Fibroblast of villous mesenchyme (primary cell): ENCODE measurements around the gene PTPRQ. TPM values are rescaled to one million over a fixed set of nuclear protein-coding genes. Genes with fewer than 3 reads are reported as not detected.

Experiments
- DNase-seq: peaks from one replicate; pipeline ENCODE4 v3.0.0-alpha.2; 2010; ENCODE audit warnings: low read depth
- H3K4me3 ChIP-seq: 2 replicates; pipeline ENCODE4 v1.5.1; 2011; ENCODE audit warnings: low read depth, mild to moderate bottlenecking, low read length
- CTCF ChIP-seq: IDR thresholded peaks from 2 replicates; pipeline ENCODE4 v1.5.1; 2012; ENCODE audit warnings: low read depth, mild to moderate bottlenecking, low read length; ENCODE audit not compliant: insufficient read depth
- total RNA-seq: library from RNA; depleted of rRNA; stranded (reverse); fragments of >200 nt; gene quantifications from 2 replicates; pipeline ENCODE4 v1.2.3, GENCODE V29; 2012

Gene PTPRQ
- total RNA-seq, 1 donor: 5.6 TPM

- no peak for DNase-seq
- no peak for TF ChIP-seq CTCF
- H3K4me3 ChIP-seq: no peak overlapping the region
Measured at GRCh38 chr12:80602455-80602854, 158.4 kb downstream of the PTPRQ start.

- H3K4me3 ChIP-seq: no peak overlapping the region
- no peak for DNase-seq
- peak; percentile 37 for TF ChIP-seq CTCF
Measured at GRCh38 chr12:80607361-80608135, 163.5 kb downstream of the PTPRQ start.

GRCh38 chr12:80617733-80618132 is 173.7 kb downstream of the PTPRQ start:
- no peak for TF ChIP-seq CTCF
- DNase-seq: no peak
- H3K4me3 ChIP-seq: no peak overlapping the region

GRCh38 chr12:80620281-80620680 is 176.2 kb downstream of the PTPRQ start:
- no peak overlapping the region for H3K4me3 ChIP-seq
- TF ChIP-seq CTCF: no peak
- no peak for DNase-seq

GRCh38 chr12:80622271-80622670 is 178.2 kb downstream of the PTPRQ start:
- peak; percentile 31 for TF ChIP-seq CTCF
- H3K4me3 ChIP-seq: no peak overlapping the region
- DNase-seq: no peak

GRCh38 chr12:80625051-80625450 is 181.0 kb downstream of the PTPRQ start:
- no peak for TF ChIP-seq CTCF
- H3K4me3 ChIP-seq: no peak overlapping the region
- no peak for DNase-seq

- H3K4me3 ChIP-seq: no peak overlapping the region
- DNase-seq: peak; percentile 29
- TF ChIP-seq CTCF: no peak
Measured at GRCh38 chr12:80625901-80626300, 181.9 kb downstream of the PTPRQ start.
